Smooth muscle cell (in vitro differentiated cells): ENCODE data around the gene THADA. TPM values are rescaled to one million over a fixed set of nuclear protein-coding genes. Genes with fewer than 3 reads are reported as not detected.

ENCODE experiments used
- DNase-seq: peaks from one replicate; lab custom pipeline; 2025; ENCODE audit not compliant: unreplicated experiment; lab: John Stamatoyannopoulos, UW
- H2AFZ ChIP-seq: fragments of 200-600 bp; sonication (generic); 2 replicates; pipeline ENCODE4 v1.6.0; 2016; ENCODE audit warnings: antibody characterized with exemption, low read depth, mild to moderate bottlenecking
- H3F3A ChIP-seq: fragments of 200-600 bp; sonication (generic); 2 replicates; pipeline ENCODE4 v1.6.0; 2017; ENCODE audit warnings: antibody characterized with exemption, low read depth
- H3K27ac ChIP-seq: fragments of 200-600 bp; sonication (generic); 2 replicates; pipeline ENCODE4 v1.5.1; 2016; ENCODE audit warnings: low read depth, mild to moderate bottlenecking
- H3K27me3 ChIP-seq: fragments of 200-600 bp; sonication (generic); 2 replicates; pipeline ENCODE4 v1.6.1; 2016; ENCODE audit warnings: low read depth, mild to moderate bottlenecking
- H3K36me3 ChIP-seq: fragments of 200-600 bp; sonication (generic); 2 replicates; pipeline ENCODE4 v1.5.1; 2016; ENCODE audit warnings: low read depth
- H3K4me1 ChIP-seq: fragments of 200-600 bp; sonication (generic); 2 replicates; pipeline ENCODE4 v1.5.1; 2016; ENCODE audit warnings: low read depth
- H3K4me2 ChIP-seq: fragments of 200-600 bp; sonication (generic); 2 replicates; pipeline ENCODE4 v1.6.0; 2016; ENCODE audit warnings: mild to moderate bottlenecking
- H3K4me3 ChIP-seq: fragments of 200-600 bp; sonication (generic); 2 replicates; pipeline ENCODE4 v1.5.1; 2016; ENCODE audit warnings: mild to moderate bottlenecking
- H3K79me2 ChIP-seq: fragments of 200-600 bp; sonication (generic); 2 replicates; pipeline ENCODE4 v1.6.0; 2016; ENCODE audit warnings: low read depth, mild to moderate bottlenecking
- H3K9ac ChIP-seq: fragments of 200-600 bp; sonication (generic); 2 replicates; pipeline ENCODE4 v1.6.0; 2016; ENCODE audit warnings: low read depth
- H3K9me3 ChIP-seq: fragments of 200-600 bp; sonication (generic); replicated peaks from 2 replicates; pipeline ENCODE4 v1.5.1; 2016; ENCODE audit warnings: low read depth
- H4K20me1 ChIP-seq: fragments of 200-600 bp; sonication (generic); 2 replicates; pipeline ENCODE4 v1.6.0; 2016; ENCODE audit warnings: low read depth
- WGBS: methylation state at CpG from one replicate; pipeline ENCODE4 v1.1.7; 2016; ENCODE audit warnings: low lambda C conversion rate; 5-methylcytosine and 5-hydroxymethylcytosine counted together
- polyA plus RNA-seq: library from polyadenylated mRNA; unstranded; fragments of >200 nt; fragmentation: Nextera tagmentation; extraction: Ambion mirVana; gene quantifications from 2 replicates; pipeline ENCODE4 v1.2.1, GENCODE V29; 2016
- total RNA-seq: library from RNA; depleted of rRNA; stranded (reverse); fragments of >200 nt; gene quantifications from 2 replicates; pipeline ENCODE4 v1.2.3, GENCODE V29; 2014
- TF ChIP-seq, protein P1 (sequence below): fragments of 200-600 bp; sonication (generic); IDR thresholded peaks from 2 replicates; pipeline ENCODE4 v1.5.1; 2017; ENCODE audit warnings: borderline replicate concordance, mild to moderate bottlenecking, antibody characterized with exemption; ENCODE audit not compliant: insufficient read depth, poor library complexity, severe bottlenecking

Gene THADA
- total and polyA plus RNA-seq, 2 experiments from 2014 or later: 11.3 to 20.9 TPM

DNA sequence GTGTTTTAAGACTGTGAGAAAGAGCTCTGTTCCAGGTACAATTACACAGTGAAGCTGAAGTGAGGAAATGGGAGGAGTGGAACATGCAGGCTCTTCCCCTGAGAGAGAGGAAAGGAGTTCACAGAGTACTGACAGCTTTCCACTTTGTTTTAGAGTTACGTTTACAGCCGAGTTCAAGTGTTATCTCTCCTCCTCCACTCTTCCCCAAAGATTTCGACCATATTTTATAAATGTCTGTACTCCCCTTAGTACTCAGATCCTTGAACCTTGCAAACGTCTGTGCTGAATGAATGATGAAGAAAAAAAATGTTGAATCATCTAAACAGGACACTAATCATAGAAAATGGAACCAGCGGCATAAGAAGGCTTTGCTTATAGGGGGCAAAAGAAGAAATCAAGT is 121.6 kb downstream of the THADA start:
- no peak for DNase-seq
- H3K79me2 ChIP-seq: no peaks in the 10 kb centered on the region
- 77% methylated on average over 5 of the region's 5 CpGs for WGBS

GRCh38 chr2:43473767-43474166 is 122.1 kb downstream of the THADA start:
- Histone ChIP-seq H4K20me1 (no peaks in the 10 kb centered on the region), H3K27me3 (no peaks in the 10 kb centered on the region), H3K4me3 (no peak overlapping the region), H3K27ac (no peak overlapping the region), H3K9me3 (no peaks in the 10 kb centered on the region), H3F3A (peaks cover 4% of the 10 kb centered on the region), H3K36me3 (no peaks in the 10 kb centered on the region), H3K79me2 (no peaks in the 10 kb centered on the region), H3K9ac (no peak overlapping the region), H3K4me1 (peaks cover 3% of the 10 kb centered on the region), H2AFZ (no peak overlapping the region), H3K4me2 (no peak overlapping the region)
- TF ChIP-seq, protein P1, sequence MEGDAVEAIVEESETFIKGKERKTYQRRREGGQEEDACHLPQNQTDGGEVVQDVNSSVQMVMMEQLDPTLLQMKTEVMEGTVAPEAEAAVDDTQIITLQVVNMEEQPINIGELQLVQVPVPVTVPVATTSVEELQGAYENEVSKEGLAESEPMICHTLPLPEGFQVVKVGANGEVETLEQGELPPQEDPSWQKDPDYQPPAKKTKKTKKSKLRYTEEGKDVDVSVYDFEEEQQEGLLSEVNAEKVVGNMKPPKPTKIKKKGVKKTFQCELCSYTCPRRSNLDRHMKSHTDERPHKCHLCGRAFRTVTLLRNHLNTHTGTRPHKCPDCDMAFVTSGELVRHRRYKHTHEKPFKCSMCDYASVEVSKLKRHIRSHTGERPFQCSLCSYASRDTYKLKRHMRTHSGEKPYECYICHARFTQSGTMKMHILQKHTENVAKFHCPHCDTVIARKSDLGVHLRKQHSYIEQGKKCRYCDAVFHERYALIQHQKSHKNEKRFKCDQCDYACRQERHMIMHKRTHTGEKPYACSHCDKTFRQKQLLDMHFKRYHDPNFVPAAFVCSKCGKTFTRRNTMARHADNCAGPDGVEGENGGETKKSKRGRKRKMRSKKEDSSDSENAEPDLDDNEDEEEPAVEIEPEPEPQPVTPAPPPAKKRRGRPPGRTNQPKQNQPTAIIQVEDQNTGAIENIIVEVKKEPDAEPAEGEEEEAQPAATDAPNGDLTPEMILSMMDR: no peak
- WGBS: 96% methylated on average over 8 of the region's 8 CpGs
- no peak for DNase-seq

More for the DNA sequence above, 121.6 kb downstream of the THADA start:
- no peaks in the 10 kb centered on the region for H3K36me3 ChIP-seq
- H3F3A ChIP-seq: peaks cover 4% of the 10 kb centered on the region
- peaks cover 3% of the 10 kb centered on the region for H3K4me1 ChIP-seq
- H3K9ac ChIP-seq: no peak overlapping the region
- H3K27me3 ChIP-seq: no peaks in the 10 kb centered on the region
- TF ChIP-seq, protein P1: no peak
- H3K4me2 ChIP-seq: no peak overlapping the region
- H2AFZ ChIP-seq: no peak overlapping the region
- H3K9me3 ChIP-seq: no peaks in the 10 kb centered on the region
- H3K27ac ChIP-seq: no peak overlapping the region
- no peaks in the 10 kb centered on the region for H4K20me1 ChIP-seq
- no peak overlapping the region for H3K4me3 ChIP-seq

GRCh38 chr2:43472527-43473194 is 123.2 kb downstream of the THADA start:
- H3K4me2 ChIP-seq: no peak overlapping the region
- no peak for DNase-seq
- H3K9me3 ChIP-seq: no peaks in the 10 kb centered on the region
- no peaks in the 10 kb centered on the region for H3K79me2 ChIP-seq
- TF ChIP-seq, protein P1: no peak
- peaks cover 4% of the 10 kb centered on the region for H3F3A ChIP-seq
- WGBS: 81% methylated on average over 3 of the region's 3 CpGs
- H3K4me3 ChIP-seq: no peak overlapping the region
- H3K27me3 ChIP-seq: no peaks in the 10 kb centered on the region
- H3K27ac ChIP-seq: no peak overlapping the region
- H3K9ac ChIP-seq: no peak overlapping the region
- peaks cover under 1% of the 10 kb centered on the region for H3K4me1 ChIP-seq
- H3K36me3 ChIP-seq: no peaks in the 10 kb centered on the region
- H4K20me1 ChIP-seq: no peaks in the 10 kb centered on the region
- H2AFZ ChIP-seq: no peak overlapping the region

DNA sequence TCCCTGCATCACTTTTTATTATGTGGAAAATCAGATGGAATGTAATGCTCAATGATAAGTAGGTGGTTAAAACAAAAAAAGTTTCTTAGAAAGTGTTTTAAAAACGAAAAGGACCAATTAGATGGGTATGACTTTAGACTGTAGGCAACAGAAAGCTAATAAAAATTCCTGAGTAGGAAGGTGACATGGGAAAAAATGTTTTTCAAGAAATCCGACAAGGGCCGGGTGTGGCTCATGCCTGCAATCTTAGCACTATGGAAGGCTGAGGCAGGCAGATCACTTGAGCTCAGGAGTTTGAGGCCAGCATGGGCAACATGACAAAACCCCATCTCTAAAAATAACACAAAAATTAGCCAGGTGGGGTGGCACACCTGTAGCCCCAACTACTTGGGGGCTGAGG is 126.1 kb downstream of the THADA start:
- no peak for DNase-seq
- Histone ChIP-seq H2AFZ (no peak overlapping the region), H3K4me1 (peaks cover 14% of the 10 kb centered on the region), H3K4me3 (no peak overlapping the region), H4K20me1 (no peaks in the 10 kb centered on the region), H3F3A (peaks cover 10% of the 10 kb centered on the region), H3K36me3 (no peaks in the 10 kb centered on the region), H3K27ac (no peak overlapping the region), H3K27me3 (no peaks in the 10 kb centered on the region), H3K9me3 (no peaks in the 10 kb centered on the region), H3K4me2 (no peak overlapping the region), H3K79me2 (no peaks in the 10 kb centered on the region), H3K9ac (no peak overlapping the region)
- 62% methylated on average over 3 of the region's 3 CpGs for WGBS
- TF ChIP-seq, protein P1: no peak
